HG02943 (cell line): ENCODE measurements around the gene NFKBIA.
A peak's percentile ranks its signal among the peaks of the same experiment; 100 is the strongest.
"Not testable (repeated sequence)": the region's sequence is repeated elsewhere in the genome, so short reads cannot be mapped to it uniquely, and the experiment has no call there.

Source experiments
- ATAC-seq: cut with Tn5 transposase; IDR thresholded peaks from one replicate; pipeline ENCODE4 v1.9.1; 2021; ENCODE audit warnings: mild to moderate bottlenecking, low read depth, moderate library complexity; ENCODE audit not compliant: unreplicated experiment

NFKBIA gene

DNA sequence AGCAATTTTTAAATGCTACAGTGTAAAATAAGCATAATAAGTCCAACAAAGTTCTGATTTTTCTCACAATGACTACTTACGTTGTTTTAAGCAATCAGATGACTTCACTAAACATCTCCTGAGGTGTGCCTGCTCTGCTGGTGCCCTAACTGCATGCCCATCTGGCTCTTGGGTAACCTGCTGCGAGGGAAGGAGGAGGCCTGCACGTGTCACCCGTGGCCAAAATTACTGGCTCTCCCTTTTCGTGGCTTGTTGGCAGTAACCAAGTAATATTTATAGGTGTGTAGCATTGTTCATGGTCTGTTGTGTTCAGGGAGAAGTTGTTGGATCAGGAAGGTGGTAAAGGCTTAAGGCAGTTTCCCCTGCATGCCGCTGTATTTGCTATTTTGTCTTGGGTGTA is 6.3 kb upstream of the NFKBIA start:
- no peak for ATAC-seq

DNA sequence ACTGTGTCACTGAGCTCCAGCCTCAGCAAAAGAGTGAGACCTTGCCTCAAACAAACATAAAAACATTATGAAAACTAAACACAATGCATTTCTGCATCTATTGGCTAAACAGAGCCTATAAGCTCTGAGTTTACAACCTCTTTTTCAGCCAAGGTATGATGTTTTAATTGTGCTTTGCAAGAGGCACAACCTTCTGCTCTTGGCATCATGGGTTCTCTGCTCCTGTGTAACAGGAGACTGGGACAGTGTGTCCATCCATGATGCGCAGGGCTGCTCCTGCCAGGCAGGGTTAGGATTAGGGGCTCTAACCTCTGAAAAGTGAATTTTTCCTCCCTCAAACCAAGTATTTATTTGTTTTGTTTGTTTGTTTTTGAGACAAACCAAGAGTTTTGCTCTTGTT is 5.0 kb upstream of the NFKBIA start:
- no peak for ATAC-seq

GRCh38 chr14:35408026-35408425 is 3.5 kb upstream of the NFKBIA start:
- no peak for ATAC-seq

GRCh38 chr14:35407306-35407630 is 2.7 kb upstream of the NFKBIA start:
- ATAC-seq, result no peak

DNA sequence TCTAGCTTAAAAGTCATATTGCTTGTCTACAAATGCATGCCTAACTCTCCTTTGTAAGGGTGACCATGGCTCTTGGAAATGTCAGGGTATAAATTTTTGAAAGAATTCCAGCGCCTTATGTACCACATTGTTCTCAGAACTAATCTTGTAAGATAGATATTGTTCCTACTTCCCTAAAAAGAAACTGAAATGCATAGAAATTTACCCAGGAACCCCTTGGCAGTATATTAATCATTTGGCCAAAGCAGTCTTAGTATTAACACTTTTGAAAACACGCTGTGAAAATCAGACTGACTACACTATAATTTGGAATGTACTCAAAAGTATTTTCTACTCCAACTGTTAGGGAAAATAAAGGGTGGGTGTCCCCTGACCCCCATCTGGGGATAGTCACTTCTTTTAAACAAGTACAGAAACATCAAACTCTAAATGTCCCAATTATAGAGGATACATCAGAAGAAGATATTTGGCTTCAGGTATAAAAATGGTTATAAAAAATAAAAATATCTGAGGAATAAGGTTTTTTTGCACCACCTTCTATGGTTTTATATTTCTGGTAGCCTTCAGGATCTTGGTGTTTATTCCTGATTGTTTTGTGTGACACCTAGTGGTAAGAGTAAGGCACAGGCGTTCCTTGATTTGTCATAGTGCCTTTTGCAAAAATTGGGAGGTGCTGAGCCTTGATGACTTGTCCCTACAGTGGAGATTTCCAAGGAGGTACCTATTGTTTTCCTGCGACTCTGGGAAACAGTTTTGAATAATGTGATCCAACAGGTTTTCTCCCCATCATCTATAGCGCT is 2.2 kb upstream of the NFKBIA start:
- ATAC-seq, result no peak

DNA sequence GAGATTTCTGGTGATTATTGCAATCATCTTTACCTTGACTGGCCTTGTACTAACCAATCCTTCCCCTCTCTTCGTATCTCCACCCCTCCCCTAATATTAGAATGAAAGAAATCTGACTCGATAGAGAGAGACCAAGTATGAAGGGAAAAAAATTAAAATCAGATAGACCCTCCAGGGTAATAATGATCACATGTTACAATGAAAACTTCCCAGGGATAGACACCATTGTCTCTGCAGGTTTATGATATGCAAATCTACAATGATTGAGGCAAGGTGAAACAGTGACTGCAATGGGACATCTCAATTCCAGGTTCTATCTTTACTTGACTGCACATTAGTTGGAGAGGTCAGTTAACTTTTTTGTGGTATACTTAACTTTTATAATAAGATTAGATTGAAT is 1.5 kb upstream of the NFKBIA start:
- ATAC-seq, result no peak

- ATAC-seq, result no peak
Measured at GRCh38 chr14:35405304-35405996, 901 bp upstream of the NFKBIA start.

DNA sequence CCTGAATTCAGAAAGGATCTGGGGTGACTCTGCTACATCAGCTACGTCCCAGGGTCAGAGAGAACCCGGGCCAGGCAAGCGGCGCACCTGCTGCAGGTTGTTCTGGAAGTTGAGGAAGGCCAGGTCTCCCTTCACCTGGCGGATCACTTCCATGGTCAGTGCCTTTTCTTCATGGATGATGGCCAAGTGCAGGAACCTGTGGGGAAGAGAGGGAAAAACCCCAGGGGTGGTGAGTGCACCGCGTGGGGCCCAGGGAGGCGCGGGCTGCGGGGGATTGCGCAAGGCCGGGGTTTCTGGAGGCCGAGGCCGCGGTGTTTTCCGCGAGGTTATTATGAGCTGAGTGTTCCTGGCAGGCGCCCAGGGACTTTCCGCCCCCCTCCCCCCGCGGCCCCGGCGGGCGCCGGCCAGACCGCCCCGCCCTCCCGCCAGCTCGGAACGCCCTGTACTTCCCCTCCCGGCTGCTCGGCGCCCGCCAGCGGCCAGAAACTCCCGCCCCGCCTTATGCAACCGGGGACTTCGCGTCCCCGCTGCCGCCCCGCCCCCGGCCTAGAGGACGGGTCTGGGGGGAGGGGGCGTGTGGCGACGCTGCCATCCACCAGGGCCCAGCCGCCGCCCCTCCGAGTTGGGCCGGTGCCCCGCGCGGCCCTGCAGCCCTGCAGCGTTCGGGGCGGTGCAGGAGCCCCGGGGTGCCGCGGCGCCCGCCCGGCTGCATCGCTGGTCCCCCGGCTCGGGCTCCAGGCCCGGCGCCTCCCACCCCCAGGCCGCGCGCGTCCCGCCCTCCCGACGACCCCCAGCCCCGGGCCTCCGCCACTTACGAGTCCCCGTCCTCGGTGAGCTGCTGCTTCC is 723 bp downstream of the NFKBIA start:
- peak; percentile 48 for ATAC-seq

DNA sequence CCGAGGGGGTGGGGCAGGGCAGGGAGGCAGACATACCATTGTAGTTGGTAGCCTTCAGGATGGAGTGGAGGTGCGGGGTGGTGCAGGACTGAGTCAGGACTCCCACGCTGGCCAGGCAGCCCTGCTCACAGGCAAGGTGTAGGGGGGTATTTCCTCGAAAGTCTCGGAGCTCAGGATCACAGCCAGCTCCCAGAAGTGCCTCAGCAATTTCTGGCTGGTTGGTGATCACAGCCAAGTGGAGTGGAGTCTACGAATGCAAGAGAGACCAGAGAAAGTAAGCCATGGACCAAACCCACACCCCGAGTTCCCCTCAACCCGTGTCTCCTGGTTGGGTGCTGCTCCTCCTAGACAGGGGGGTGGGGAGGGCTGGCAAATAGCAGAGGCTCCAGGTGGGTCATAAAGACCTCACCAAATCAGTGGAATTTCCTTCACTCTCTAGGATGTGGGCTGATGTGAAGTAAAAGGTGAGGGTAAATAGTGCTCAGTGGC is 1.4 kb downstream of the NFKBIA start:
- ATAC-seq, result no peak

- ATAC-seq, result no peak
Measured at GRCh38 chr14:35402323-35403113, 2.0 kb downstream of the NFKBIA start.

DNA sequence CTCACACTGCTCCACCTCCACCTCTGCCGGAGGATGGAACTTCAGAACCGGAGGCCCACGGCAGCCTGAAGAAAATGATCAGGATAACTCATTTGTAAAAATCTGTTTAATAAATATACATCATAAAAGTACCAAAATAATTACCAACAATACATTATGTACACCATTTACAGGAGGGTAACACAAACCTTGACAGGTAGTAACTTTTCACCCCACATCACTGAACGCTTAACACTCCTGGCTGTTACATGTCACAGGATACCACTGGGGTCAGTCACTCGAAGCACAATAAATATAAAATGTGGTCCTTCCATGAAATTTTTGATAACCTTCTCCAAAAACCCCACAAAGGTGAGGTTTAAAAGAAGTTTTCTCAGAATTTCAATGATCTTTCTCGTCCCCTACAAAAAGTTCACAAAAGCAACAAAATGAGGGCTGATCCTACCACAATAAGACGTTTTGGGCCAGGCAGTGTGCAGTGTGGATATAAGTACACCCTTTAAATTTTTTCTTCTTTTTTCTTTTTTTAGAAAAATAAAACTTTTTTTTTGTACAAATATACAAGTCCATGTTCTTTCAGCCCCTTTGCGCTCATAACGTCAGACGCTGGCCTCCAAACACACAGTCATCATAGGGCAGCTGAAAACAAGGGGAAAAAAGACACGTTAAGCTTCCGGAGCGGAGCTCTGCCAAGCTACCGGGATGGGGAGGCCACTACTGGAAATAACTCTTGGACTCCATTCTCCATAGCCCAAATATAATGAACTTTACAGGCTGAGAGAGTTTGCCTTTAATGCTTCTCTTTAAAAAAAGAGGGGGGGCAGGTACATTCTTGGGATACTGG is 2.9 kb downstream of the NFKBIA start:
- ATAC-seq, result no peak

GRCh38 chr14:35400648-35401421 is 3.7 kb downstream of the NFKBIA start:
- ATAC-seq, result no peak

- ATAC-seq, result no peak
Measured at GRCh38 chr14:35399083-35399937, 5.2 kb downstream of the NFKBIA start.

GRCh38 chr14:35398071-35398584 is 6.4 kb downstream of the NFKBIA start:
- ATAC-seq, result no peak

- ATAC-seq, result not testable (repeated sequence)
Measured at GRCh38 chr14:35396610-35397009, 7.9 kb downstream of the NFKBIA start.

DNA sequence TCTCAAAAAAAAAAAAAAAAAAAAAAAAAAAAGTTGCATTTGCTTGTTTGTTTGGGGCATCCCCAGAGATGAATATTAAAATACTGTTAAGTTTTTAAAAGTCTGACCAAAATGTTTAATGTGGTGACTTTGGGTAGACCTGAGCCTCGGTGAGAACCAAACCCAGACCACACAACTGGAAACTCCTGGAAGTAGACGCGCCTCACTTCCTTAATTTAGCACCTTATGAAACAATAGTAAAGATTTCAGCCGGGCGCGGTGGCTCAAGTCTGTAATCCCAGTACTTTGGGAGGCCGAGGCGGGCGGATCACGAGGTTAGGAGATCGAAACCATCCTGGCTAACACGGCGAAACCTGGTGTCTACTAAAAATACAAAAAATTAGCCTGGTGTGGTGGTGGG is 9.3 kb downstream of the NFKBIA start:
- ATAC-seq, result no peak

GRCh38 chr14:35394326-35395013 is 10.1 kb downstream of the NFKBIA start:
- no peak for ATAC-seq
